Ovary (tissue), 3 donors: ENCODE data around the gene CHURC1.

Source experiments
- POLR2A ChIP-seq: fragments of 450-650 bp; IDR thresholded peaks from one replicate; pipeline ENCODE4 v1.6.1; 2017; ENCODE audit warnings: antibody characterized with exemption, mild to moderate bottlenecking, moderate library complexity
- TF ChIP-seq, protein P1 (sequence below), 3 donors: fragments of 450-650 bp in 2 of 3; fragments of 200-600 bp in 1 of 3; IDR thresholded peaks; one replicate each; pipeline versions ENCODE4 v1.5.1 to v1.8.0; 2016 to 2022; ENCODE audit warnings: antibody characterized with exemption in 3 of 3, mild to moderate bottlenecking in 1 of 3
- donor health status: DM: no; HTN: no; CAD: no.

DNA sequence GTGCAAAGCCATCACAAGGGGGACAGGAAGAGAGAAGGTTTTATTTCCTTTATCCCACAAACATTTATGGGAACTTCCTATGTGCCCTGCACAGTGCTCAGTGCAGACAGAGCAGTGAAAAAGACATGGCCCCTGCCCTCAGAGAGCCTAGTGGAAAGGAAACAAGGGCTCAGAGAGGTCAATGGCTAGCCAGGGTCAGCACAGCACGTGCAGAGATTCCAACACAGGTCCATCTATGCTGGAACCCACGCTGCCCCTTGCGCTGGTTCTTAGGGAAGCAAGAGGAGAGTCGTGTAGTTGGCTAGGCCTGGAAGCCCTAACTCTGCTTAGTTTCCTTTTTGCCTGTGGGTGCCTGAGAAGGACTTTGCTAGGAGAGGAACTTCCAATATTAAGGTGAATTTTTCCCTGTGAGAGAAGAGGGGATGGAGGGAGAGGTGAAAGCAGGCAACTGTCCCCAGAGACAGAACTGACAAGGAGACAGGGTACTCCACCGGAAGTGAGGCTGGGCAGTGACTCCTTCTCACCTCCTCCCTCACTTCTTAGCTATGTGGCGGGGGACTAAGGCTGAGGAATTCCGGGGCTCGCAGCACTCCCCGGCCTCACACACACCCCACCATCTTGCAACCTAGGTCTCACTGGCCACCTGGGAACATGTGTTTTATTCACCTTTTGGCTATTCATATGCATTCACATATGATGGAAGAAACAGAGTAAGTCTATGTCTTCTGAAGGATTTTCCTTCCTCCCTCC is 40.4 kb downstream of the CHURC1 start:
- TF ChIP-seq POLR2A, result no peak
- TF ChIP-seq, protein P1, sequence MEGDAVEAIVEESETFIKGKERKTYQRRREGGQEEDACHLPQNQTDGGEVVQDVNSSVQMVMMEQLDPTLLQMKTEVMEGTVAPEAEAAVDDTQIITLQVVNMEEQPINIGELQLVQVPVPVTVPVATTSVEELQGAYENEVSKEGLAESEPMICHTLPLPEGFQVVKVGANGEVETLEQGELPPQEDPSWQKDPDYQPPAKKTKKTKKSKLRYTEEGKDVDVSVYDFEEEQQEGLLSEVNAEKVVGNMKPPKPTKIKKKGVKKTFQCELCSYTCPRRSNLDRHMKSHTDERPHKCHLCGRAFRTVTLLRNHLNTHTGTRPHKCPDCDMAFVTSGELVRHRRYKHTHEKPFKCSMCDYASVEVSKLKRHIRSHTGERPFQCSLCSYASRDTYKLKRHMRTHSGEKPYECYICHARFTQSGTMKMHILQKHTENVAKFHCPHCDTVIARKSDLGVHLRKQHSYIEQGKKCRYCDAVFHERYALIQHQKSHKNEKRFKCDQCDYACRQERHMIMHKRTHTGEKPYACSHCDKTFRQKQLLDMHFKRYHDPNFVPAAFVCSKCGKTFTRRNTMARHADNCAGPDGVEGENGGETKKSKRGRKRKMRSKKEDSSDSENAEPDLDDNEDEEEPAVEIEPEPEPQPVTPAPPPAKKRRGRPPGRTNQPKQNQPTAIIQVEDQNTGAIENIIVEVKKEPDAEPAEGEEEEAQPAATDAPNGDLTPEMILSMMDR (IDR thresholded peaks at IDR 0.05), result no peak
